A172 (cell line): ENCODE data around the gene NOL9. TPM values are rescaled to one million over a fixed set of nuclear protein-coding genes. Genes with fewer than 3 reads are reported as not detected.
"Not testable (repeated sequence)": the region's sequence is repeated elsewhere in the genome, so short reads cannot be mapped to it uniquely, and the experiment has no call there.

Experiments
- DNase-seq: peaks from one replicate; pipeline ENCODE4 v3.0.0-alpha.2; 2015; ENCODE audit warnings: low spot score
- total RNA-seq: library from RNA; depleted of rRNA; stranded (reverse); fragments of >200 nt; shearing (Covaris generic); gene quantifications from 2 replicates; pipeline ENCODE4 v1.2.3, GENCODE V29; 2014

The NOL9 gene
- total RNA-seq, 1 experiment from 2014 or later: 17.4 TPM

GRCh38 chr1:6572653-6573383, 18.5 kb upstream of the NOL9 start:
- no peak for DNase-seq

- no peak for DNase-seq
Measured at GRCh38 chr1:6570987-6571386, 16.7 kb upstream of the NOL9 start.

GRCh38 chr1:6570100-6570499, 15.8 kb upstream of the NOL9 start:
- DNase-seq: no peak

GRCh38 chr1:6569033-6569432, 14.7 kb upstream of the NOL9 start:
- no peak for DNase-seq

- DNase-seq: no peak
Measured at GRCh38 chr1:6560267-6560666, 6.0 kb upstream of the NOL9 start.

- DNase-seq: not testable (repeated sequence)
Measured at GRCh38 chr1:6559161-6559560, 4.8 kb upstream of the NOL9 start.

- no peak for DNase-seq
Measured at GRCh38 chr1:6557597-6557996, 3.3 kb upstream of the NOL9 start.

GRCh38 chr1:6554907-6555778, 830 bp upstream of the NOL9 start, which contains the start of gene TAS1R1:
TSS of gene TAS1R1 (plus strand) at chr1:6555307. CDS start at chr1:6555374, 67 bp downstream.
- DNase-seq: no peak

- no peak for DNase-seq
Measured at GRCh38 chr1:6547301-6547700, 7.0 kb downstream of the NOL9 start.

- no peak for DNase-seq
Measured at GRCh38 chr1:6546326-6546725, 8.0 kb downstream of the NOL9 start.

GRCh38 chr1:6545276-6546112, 8.8 kb downstream of the NOL9 start:
- DNase-seq: peak; percentile 28

- peak; percentile 32 for DNase-seq
Measured at GRCh38 chr1:6544831-6545230, 9.5 kb downstream of the NOL9 start.

GRCh38 chr1:6538956-6539355, 15.4 kb downstream of the NOL9 start:
- no peak for DNase-seq

GRCh38 chr1:6536291-6536690, 18.0 kb downstream of the NOL9 start:
- DNase-seq: no peak

- no peak for DNase-seq
Measured at GRCh38 chr1:6535214-6535613, 19.1 kb downstream of the NOL9 start.

GRCh38 chr1:6534248-6534822, 20.0 kb downstream of the NOL9 start:
- DNase-seq: no peak

GRCh38 chr1:6531996-6532395, 22.3 kb downstream of the NOL9 start:
- DNase-seq: no peak

- no peak for DNase-seq
Measured at GRCh38 chr1:6530504-6531160, 23.7 kb downstream of the NOL9 start.

GRCh38 chr1:6528492-6528891, 25.8 kb downstream of the NOL9 start:
- DNase-seq: no peak

- no peak for DNase-seq
Measured at GRCh38 chr1:6526316-6526715, 28.0 kb downstream of the NOL9 start.

GRCh38 chr1:6523566-6523965, 30.7 kb downstream of the NOL9 start:
- DNase-seq: peak; percentile 20
